M059J (cell line): ENCODE data around the gene NEK9. TPM values are rescaled to one million over a fixed set of nuclear protein-coding genes. Genes with fewer than 3 reads are reported as not detected.
"Not testable (repeated sequence)": the region's sequence is repeated elsewhere in the genome, so short reads cannot be mapped to it uniquely, and the experiment has no call there.

Source experiments
- DNase-seq: peaks from one replicate; pipeline ENCODE4 v3.0.0-alpha.2; 2012; ENCODE audit warnings: low read depth
- total RNA-seq: library from RNA; depleted of rRNA; stranded (reverse); fragments of >200 nt; shearing (Covaris generic); gene quantifications from 2 replicates; pipeline ENCODE4 v1.2.3, GENCODE V29; 2014; rRNA removed

NEK9 gene
- 16.4 and 21.5 TPM in 2 replicates for total RNA-seq

GRCh38 chr14:75126679-75127473 is at the start of gene NEK9:
NEK9 (minus strand) TSS chr14:75127048; CDS start chr14:75126921, 127 bp downstream.
- DNase-seq, result peak; percentile 83

DNA sequence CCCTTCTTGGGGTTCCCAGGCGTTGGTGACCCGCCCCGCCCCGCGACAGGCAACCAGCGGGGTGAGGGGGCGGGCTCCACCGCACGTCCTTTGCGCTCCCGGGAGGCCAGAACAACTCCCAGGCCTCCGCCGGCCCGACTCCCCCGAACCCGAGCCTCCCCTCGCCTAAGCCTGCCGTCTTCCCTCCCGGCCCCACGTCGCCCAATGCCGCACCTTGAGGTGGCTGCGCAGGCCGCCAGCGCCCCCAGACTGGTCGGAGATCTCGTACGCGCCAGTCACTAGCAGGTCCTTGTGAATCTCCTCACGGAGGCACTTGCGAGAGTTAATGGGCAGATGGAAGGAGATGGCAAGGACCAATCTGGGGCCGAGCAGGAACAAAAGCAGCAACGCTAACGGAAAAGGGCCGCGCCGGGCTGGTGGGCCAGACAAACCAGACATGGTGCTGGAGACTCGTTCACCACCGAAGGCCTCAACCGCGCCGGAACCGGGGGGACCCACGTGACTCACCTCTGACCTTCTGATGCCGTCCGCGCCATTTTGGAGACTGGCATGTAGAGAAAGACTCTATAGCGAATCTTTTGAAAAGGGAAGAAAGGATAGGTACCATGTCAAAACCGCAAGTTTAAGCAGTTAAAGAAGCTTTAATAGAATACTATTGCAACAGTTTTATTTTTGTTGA is 49.4 kb upstream of the NEK9 start, which contains the start of gene TMED10:
TSS of gene TMED10 (minus strand) at position 471 of the 679 bp plus-strand sequence. CDS start at position 438, 33 bp downstream.
- peak; percentile 79 for DNase-seq

DNA sequence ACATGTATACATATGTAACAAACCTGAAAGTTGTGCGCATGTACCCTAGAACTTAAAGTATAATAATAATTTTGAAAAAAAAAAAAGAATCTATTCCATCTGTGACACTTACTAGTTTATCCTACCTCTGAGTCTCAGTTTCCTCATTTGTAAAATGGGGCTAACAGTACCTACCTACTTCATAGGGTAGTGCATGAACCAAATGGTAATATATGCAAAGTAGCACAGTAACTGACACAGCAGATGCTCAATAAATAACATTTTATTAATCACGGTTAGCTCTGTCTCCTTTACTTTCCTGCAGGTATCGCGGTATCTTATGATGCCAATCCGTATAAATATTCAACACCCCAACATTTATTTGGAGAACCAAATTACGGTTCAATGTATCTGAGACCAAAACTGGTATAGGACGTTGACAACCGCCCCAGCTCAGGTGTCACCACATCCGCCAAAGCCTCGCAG is 48.9 kb upstream of the NEK9 start:
- DNase-seq, result no peak

- DNase-seq, result no peak
Measured at GRCh38 chr14:75174066-75174465, 47.2 kb upstream of the NEK9 start.

GRCh38 chr14:75170772-75171171 is 43.9 kb upstream of the NEK9 start:
- no peak for DNase-seq

- no peak for DNase-seq
Measured at GRCh38 chr14:75168586-75169335, 41.9 kb upstream of the NEK9 start.

DNA sequence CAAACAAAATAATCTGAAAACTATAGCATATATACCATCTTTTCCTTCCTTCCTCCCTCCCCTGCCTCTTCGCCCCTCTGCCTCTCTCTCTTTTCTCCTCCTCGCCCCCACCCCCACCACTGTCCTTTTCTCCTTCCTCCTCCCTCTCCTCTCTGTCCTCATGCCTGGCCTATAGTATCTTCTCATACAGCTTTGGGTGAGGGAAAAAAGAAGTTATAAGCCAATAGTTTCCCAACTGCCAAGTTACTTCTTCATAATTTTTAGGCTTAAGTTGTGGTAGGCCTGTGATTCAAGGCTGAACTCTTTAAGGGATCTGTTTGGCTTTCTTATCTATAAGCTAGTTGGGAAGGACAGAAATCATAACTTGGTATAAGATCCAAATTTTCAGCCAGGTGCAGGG is 40.5 kb upstream of the NEK9 start:
- DNase-seq, result no peak

DNA sequence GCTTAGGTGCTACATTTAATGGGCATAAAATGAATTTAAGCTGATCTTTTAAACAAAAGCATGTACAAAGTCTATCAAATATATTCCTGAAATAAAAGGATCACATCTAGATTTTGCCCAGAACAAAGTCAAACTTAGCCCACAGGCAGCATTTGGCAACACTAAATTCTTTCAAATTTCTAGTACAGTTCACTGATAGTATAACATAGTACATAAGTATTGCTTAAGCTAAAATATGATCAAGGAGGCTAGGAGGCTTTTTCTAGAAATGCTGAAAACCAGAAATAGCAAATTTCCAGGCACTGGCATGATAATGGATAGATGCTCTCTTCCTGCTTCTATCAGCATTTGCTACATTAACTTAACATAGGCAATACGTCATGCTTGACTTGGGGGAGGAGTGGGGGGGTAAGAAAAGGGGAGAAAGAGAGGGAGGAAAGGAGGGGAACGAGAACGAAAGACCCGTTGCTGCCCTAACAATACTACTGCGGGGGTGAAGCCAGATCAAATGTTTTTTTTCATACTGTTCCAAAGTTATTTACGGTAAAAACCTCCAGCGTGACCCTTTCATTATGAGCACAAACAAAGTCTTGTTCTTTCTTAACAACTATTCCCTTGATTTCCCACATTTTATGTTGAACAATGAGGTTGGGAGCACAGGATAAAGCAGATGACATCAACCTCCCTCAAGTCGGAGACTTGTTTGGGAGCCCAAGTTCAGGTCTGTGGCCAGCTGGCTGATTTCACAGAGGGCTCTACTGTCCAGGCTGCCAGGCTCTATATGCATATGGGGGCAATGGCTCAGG is 38.9 kb upstream of the NEK9 start:
- DNase-seq, result no peak

GRCh38 chr14:75164809-75165208 is 38.0 kb upstream of the NEK9 start:
- no peak for DNase-seq

DNA sequence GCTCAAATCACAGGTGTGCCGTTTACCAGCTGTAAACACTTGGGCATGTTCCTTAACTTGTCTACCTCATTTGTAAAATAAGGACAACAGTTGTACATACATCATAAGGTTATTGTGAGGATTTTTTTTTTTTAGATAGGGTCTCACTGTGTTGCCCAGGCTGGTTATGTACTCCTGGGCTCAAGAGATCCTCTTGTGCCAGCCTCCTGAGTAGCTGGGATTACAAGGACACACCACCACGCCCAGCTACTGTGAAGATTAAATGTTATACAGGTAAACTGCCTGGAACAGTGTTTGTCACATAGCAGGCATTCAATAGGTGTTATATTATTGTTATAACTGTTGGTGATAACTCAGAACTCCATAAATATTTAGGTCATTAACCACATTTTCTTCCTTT is 36.8 kb upstream of the NEK9 start:
- no peak for DNase-seq

DNA sequence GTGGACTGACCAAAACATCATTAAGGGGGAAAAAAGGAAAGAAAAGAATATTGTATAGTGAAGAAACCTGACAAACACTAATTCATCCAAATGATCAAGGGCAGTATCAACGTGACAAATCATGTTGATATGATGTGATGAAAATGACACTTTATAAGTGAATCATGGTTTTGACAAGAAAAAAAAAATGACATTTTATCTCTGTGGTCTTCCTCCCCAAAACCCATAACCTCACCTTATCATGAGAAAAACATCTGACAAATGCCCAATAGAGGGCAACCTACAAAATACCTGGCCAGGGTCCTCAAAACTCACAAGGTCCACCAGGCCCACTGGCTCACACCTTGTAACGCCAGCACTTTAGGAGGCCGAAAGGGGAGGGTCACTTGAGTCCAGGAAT is 35.8 kb upstream of the NEK9 start:
- no peak for DNase-seq

DNA sequence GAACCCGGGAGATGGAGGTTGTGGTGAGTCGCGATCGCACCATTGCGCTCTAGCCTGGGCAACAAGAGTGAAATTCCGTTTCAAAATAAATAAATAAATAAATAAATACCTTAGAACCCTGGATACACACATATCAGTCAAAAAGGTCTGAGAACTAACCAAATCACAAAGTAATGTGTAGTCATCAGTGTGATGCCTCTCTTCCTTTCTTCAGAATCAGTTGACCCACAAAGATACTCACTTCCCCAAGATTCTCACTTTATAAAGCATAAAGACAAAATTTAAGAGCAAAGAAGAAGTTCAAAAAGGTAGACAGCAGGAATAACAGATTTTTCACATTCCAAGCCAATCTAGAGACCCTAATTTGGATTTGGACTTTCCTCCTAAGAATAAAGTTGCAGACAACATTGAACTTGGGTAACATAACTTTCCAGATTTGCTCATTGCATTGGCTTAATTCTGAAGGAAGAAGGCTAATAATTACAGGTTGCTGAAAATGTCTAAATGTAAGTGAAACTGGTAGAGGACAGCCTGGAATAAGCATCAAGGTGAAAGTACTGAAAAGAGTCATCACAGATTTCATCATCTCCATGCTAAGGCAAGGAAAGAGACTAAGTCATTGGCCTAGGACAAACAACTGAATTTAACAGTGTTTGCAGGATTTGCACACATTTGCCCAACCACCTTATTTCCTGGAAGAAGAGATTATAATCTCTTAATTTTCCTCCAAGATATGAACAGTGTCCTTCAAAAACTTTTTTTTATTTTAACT is 32.2 kb upstream of the NEK9 start:
- no peak for DNase-seq

- DNase-seq, result peak; percentile 63
Measured at GRCh38 chr14:75156901-75157300, 30.1 kb upstream of the NEK9 start.

DNA sequence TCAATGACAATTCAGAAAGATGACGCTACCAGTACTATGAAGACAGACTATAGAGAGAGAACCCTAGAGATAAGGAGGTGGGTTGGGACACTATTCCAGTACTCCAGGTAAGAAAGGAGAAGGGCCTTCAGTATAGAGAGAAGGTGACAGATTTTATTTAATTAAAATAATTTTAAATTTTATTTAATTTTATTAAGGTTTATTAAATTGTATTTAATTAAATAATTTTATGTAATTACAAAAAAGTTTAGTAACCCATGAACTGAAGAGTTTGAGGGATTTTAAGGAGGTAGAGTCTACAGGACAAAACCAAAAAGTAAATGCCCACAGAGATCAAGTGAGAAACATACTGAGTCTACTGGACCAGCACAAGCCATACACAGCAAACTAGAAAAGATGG is 29.3 kb upstream of the NEK9 start:
- no peak for DNase-seq

DNA sequence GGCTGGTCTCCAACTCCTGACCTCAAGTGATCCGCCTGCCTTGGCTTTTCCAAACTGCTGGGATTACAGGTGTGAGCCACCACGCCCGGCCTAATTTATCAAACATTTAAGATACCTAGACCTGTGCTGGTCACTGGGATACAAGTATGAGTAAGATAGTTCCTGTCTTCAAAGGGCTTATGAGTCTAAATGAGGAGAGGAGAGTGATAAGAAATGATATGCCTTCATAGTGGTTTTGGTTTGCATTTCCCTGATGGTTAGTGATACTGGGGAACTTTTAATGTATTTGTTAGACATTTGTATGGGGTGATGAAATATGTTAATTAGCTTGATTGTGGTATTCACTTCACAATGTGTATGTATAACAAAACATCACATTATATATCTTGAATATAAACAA is 28.3 kb upstream of the NEK9 start:
- DNase-seq, result no peak

- no peak for DNase-seq
Measured at GRCh38 chr14:75153295-75153694, 26.4 kb upstream of the NEK9 start.

DNA sequence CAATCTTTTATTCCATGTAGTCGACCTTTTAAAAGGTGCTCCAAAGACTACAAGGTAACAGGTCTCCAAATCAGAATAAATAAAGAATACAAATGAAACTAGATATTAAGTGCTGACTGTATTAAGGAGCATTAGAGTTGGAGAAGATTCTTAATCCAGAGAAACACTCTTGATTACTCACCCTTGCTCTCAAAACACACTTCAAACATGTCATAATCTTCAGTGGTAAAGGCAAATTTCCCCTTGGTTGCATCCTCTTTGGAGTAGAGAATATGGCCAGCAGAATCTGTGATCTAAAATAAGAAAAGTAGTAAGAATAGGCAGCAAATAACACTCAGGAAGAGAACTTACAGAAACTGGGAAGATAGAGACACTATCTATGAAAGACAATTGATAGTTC is 25.0 kb upstream of the NEK9 start:
- DNase-seq, result no peak

- DNase-seq, result not testable (repeated sequence)
Measured at GRCh38 chr14:75150637-75151036, 23.8 kb upstream of the NEK9 start.

DNA sequence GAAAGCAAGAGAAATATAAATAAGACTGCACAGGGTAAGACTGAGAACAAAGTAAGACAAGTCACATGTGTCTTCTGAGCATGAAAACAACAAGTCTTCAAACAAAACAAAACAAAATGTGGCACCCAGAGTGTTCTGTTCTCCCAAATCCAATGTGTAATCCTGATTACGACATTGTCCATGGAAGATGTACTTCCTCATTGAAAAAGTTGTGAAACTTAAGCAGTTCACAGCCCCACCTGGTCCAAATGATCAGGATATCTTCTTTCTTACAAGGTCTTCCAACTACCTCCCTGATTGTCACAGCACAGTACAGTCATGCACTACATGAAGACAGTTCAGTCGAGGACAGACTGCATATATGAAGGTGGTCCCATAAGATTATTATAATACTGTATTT is 23.3 kb upstream of the NEK9 start:
- no peak for DNase-seq

GRCh38 chr14:75147423-75148071 is 20.7 kb upstream of the NEK9 start:
- peak; percentile 12 for DNase-seq
